PC-9 (cell line): Measurements from ENCODE around the gene ING1. TPM values are rescaled to one million over a fixed set of nuclear protein-coding genes. Genes with fewer than 3 reads are reported as not detected.

Source experiments
- BruUV-seq: library from RNA; stranded (reverse); fragments of 400-500 nt; replicated peaks from 2 replicates; lab custom pipeline; 2021; lab: Mats Ljungman, UMichigan
- CTCF ChIA-PET: fragments of 300-600 bp; sonication (Branson Sonifier 250); formaldehyde crosslinking; loops from one replicate; lab custom pipeline; 2022; ENCODE audit warnings: antibody characterized with exemption; lab: Charles Lee
- POLR2A ChIA-PET: fragments of 300-600 bp; sonication (Branson Sonifier 250); formaldehyde crosslinking; loops from one replicate; lab custom pipeline; 2022; ENCODE audit warnings: antibody characterized with exemption; ENCODE audit not compliant: unreplicated experiment; lab: Charles Lee
- DNase-seq, 2 experiments: peaks; one replicate each; pipeline versions ENCODE4 v3.0.0 to v3.0.0-alpha.2; 2015 to 2022; ENCODE audit warnings: mixed read lengths in 1 of 2
- H2AFZ ChIP-seq: fragments of 200-600 bp; sonication (generic); 2 replicates; pipeline ENCODE4 v1.8.1; 2017; ENCODE audit warnings: antibody characterized with exemption
- H3F3A ChIP-seq: fragments of 200-600 bp; sonication (generic); 2 replicates; pipeline ENCODE4 v1.8.1; 2017; ENCODE audit warnings: antibody characterized with exemption, mild to moderate bottlenecking, low read depth; ENCODE audit not compliant: insufficient read depth
- H3K27ac ChIP-seq: fragments of 200-600 bp; sonication (generic); 2 replicates; pipeline ENCODE4 v1.6.1; 2016; ENCODE audit warnings: mixed run types
- H3K27me3 ChIP-seq: fragments of 200-600 bp; sonication (generic); 2 replicates; pipeline ENCODE4 v1.6.1; 2016; ENCODE audit warnings: low read depth, mixed run types; ENCODE audit not compliant: insufficient read depth
- H3K36me3 ChIP-seq: fragments of 200-600 bp; sonication (generic); 2 replicates; pipeline ENCODE4 v1.6.1; 2016; ENCODE audit warnings: low read depth, mixed run types
- H3K4me1 ChIP-seq: fragments of 200-600 bp; sonication (generic); replicated peaks from 2 replicates; pipeline ENCODE4 v1.6.1; 2016; ENCODE audit warnings: mixed run types; ENCODE audit not compliant: insufficient read depth
- H3K4me2 ChIP-seq: fragments of 200-600 bp; sonication (generic); 2 replicates; pipeline ENCODE4 v1.6.1; 2017; ENCODE audit warnings: mixed run types
- H3K4me3 ChIP-seq: fragments of 200-600 bp; sonication (generic); 2 replicates; pipeline ENCODE4 v1.6.1; 2016; ENCODE audit warnings: mixed run types
- H3K79me2 ChIP-seq: fragments of 200-600 bp; sonication (generic); 2 replicates; pipeline ENCODE4 v1.6.1; 2017; ENCODE audit warnings: low read depth, mixed run types
- H3K9me2 ChIP-seq: fragments of 200-600 bp; sonication (generic); 2 replicates; pipeline ENCODE4 v1.8.1; 2017; ENCODE audit warnings: mild to moderate bottlenecking; ENCODE audit not compliant: insufficient read depth
- H3K9me3 ChIP-seq: fragments of 200-600 bp; sonication (generic); 2 replicates; pipeline ENCODE4 v1.8.1; 2016; ENCODE audit warnings: low read depth; ENCODE audit not compliant: insufficient read depth
- H4K20me1 ChIP-seq: fragments of 200-600 bp; sonication (generic); 2 replicates; pipeline ENCODE4 v1.8.1; 2017; ENCODE audit not compliant: insufficient read depth
- EZH2 ChIP-seq: fragments of 200-600 bp; sonication (generic); IDR thresholded peaks from 2 replicates; pipeline ENCODE4 v1.8.0; 2017; ENCODE audit warnings: antibody characterized with exemption, low read depth
- intact Hi-C: fragments of 100-400 bp; cut with micrococcal nuclease; formaldehyde crosslinking; loops from one replicate; pipeline ENCODE4 v1.10.0; 2022; ENCODE audit not compliant: unreplicated experiment
- total RNA-seq: library from RNA; stranded (reverse); gene quantifications from 2 replicates; pipeline ENCODE4 v1.2.3, GENCODE V29; 2021
- TF ChIP-seq, protein P1 (sequence below): fragments of 200-600 bp; sonication (generic); conservative IDR thresholded peaks from 2 replicates; pipeline ENCODE4 v1.6.1; 2017; ENCODE audit warnings: mixed run types, antibody characterized with exemption, mild to moderate bottlenecking, moderate library complexity

ING1 gene
- total RNA-seq, 1 experiment from 2014 or later = 21.2 TPM

DNA sequence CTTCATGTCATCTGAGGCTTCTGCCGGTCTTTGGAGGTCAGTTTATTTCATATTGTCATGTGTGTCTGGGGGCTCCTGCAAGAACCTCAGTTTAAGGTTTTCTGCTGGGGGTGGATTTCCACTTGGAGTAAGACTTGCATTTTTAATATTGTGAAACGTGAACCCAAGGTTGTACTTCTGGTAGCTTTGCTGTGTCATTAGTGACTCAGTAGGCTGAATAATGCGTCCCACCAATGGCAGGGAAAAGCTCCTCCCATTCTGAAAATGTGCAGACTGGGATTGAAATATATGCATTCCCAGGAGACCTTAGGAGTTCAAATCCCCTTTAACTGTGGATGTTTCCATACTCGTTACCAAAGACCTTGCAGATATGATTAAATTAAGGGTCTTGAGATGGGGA lies 46.2 kb downstream of the ING1 start:
- H3F3A ChIP-seq = no peaks in the 10 kb centered on the region
- CTCF ChIA-PET = no interaction called here
- no peak overlapping the region for H3K4me3 ChIP-seq
- H3K79me2 ChIP-seq = no peaks in the 10 kb centered on the region
- no TSS peak for BruUV-seq
- peak in 1 of 2 experiments; percentile 41 for DNase-seq
- H3K36me3 ChIP-seq = no peaks in the 10 kb centered on the region
- POLR2A ChIA-PET = no interaction called here
- TF ChIP-seq EZH2 = no peak
- TF ChIP-seq, protein P1, sequence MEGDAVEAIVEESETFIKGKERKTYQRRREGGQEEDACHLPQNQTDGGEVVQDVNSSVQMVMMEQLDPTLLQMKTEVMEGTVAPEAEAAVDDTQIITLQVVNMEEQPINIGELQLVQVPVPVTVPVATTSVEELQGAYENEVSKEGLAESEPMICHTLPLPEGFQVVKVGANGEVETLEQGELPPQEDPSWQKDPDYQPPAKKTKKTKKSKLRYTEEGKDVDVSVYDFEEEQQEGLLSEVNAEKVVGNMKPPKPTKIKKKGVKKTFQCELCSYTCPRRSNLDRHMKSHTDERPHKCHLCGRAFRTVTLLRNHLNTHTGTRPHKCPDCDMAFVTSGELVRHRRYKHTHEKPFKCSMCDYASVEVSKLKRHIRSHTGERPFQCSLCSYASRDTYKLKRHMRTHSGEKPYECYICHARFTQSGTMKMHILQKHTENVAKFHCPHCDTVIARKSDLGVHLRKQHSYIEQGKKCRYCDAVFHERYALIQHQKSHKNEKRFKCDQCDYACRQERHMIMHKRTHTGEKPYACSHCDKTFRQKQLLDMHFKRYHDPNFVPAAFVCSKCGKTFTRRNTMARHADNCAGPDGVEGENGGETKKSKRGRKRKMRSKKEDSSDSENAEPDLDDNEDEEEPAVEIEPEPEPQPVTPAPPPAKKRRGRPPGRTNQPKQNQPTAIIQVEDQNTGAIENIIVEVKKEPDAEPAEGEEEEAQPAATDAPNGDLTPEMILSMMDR = no peak
- peaks cover 6% of the 10 kb centered on the region for H3K27me3 ChIP-seq
- no peak overlapping the region for H3K27ac ChIP-seq
- H3K4me2 ChIP-seq = no peak overlapping the region
- no peak overlapping the region for H2AFZ ChIP-seq
- no peaks in the 10 kb centered on the region for H3K9me2 ChIP-seq
- intact Hi-C loops = no loop called here
- no peaks in the 10 kb centered on the region for H3K9me3 ChIP-seq
- no peaks in the 10 kb centered on the region for H4K20me1 ChIP-seq
- no peaks in the 10 kb centered on the region for H3K4me1 ChIP-seq

DNA sequence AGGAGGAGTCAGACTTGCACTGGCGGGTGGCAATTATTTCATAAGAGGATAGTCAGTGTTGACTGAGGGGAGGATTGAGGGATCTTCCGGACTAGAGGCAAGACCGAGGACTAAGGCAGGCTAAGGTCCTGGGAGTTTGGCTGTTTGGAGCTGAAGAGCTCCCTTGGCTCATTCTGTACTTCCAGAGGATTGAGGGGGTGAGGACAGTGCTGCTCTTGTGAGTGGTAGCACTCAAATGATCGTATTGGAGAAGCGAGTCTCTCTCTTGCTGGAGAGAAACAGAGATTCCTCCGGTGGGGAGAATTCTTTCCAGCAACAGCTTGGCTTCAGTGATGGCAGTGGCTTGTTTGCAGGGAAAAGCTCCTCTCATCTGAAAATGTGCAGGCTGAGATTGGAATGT lies 47.1 kb downstream of the ING1 start:
- Histone ChIP-seq H3F3A (no peaks in the 10 kb centered on the region), H3K9me3 (no peaks in the 10 kb centered on the region), H3K27ac (no peak overlapping the region), H4K20me1 (no peaks in the 10 kb centered on the region), H3K36me3 (no peaks in the 10 kb centered on the region), H2AFZ (no peak overlapping the region), H3K4me1 (no peaks in the 10 kb centered on the region), H3K4me2 (no peak overlapping the region), H3K9me2 (no peaks in the 10 kb centered on the region), H3K27me3 (peaks cover 15% of the 10 kb centered on the region), H3K4me3 (no peak overlapping the region), H3K79me2 (no peaks in the 10 kb centered on the region)
- ChIA-PET POLR2A (no interaction called here), CTCF (no interaction called here)
- no peak for DNase-seq
- BruUV-seq = no TSS peak
- TF ChIP-seq EZH2 = no peak
- TF ChIP-seq, protein P1 = no peak
- intact Hi-C loops = no loop called here

DNA sequence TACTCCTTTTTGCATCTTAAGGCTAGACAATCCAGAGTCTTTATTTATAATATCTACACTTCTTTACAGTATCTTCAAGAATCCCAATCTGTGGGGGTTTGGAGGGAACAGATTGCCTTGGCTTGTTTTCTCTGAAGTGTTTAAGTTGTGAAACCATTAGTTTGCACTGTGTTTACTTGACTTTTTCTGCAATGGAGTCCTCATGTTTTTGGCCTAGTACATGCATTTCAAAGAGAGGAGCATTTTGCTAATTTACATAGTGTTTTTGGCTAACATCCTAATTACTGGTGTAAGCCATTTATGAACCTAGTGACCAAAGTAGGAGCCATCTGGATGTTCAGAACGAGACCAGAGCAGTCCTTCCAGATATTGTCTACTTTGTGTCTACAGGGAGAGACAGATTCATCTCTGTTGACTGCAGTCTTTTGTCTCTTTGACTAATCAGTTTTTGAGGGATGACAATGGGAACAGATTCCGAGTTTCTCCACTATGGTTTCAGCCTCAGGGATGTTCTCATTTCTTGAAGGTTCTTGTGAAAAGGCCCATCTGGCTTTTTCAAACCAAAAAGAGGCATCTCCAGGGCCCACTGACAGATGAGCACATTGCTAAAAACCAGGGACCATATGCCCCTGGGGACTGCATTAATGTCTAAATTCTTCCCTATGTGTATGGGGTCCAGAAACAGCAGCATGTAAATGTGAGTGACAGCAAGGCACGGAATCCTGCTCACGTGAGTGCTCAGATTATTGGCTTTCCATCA lies 53.4 kb downstream of the ING1 start:
- intact Hi-C loops = no loop called here
- H3K9me2 ChIP-seq = 0 out of 2 replicates have a peak, but pooled peaks cover 3% of the 10 kb centered on the region
- H3K27ac ChIP-seq = no peak overlapping the region
- no peak for TF ChIP-seq EZH2
- TF ChIP-seq, protein P1 = no peak
- no peak overlapping the region for H3K4me2 ChIP-seq
- H3K4me1 ChIP-seq = no peaks in the 10 kb centered on the region
- H3K36me3 ChIP-seq = no peaks in the 10 kb centered on the region
- H2AFZ ChIP-seq = no peak overlapping the region
- no peaks in the 10 kb centered on the region for H3F3A ChIP-seq
- no peaks in the 10 kb centered on the region for H3K9me3 ChIP-seq
- H4K20me1 ChIP-seq = no peaks in the 10 kb centered on the region
- ChIA-PET CTCF (no interaction called here), POLR2A (no interaction called here)
- H3K4me3 ChIP-seq = no peak overlapping the region
- no TSS peak for BruUV-seq
- peaks cover 42% of the 10 kb centered on the region for H3K27me3 ChIP-seq
- H3K79me2 ChIP-seq = no peaks in the 10 kb centered on the region
- no peak for DNase-seq
